GM19452 (cell line): Measurements from ENCODE around the gene MEGF8.
"Not testable (repeated sequence)": the region's sequence is repeated elsewhere in the genome, so short reads cannot be mapped to it uniquely, and the experiment has no call there.

Experiments used
- ATAC-seq: cut with Tn5 transposase; IDR thresholded peaks from one replicate; pipeline ENCODE4 v1.9.1; 2021; ENCODE audit not compliant: unreplicated experiment

MEGF8 gene

GRCh38 chr19:42328854-42329253 is 3.4 kb downstream of the MEGF8 start:
- no peak for ATAC-seq

GRCh38 chr19:42330241-42330711 is 4.8 kb downstream of the MEGF8 start:
- ATAC-seq = no peak

- ATAC-seq = not testable (repeated sequence)
These were observed 5.9 kb downstream of the MEGF8 start for GRCh38 chr19:42331333-42331732.

GRCh38 chr19:42332059-42332458 is 6.6 kb downstream of the MEGF8 start:
- ATAC-seq = no peak

GRCh38 chr19:42333018-42333417 is 7.6 kb downstream of the MEGF8 start:
- ATAC-seq = no peak

GRCh38 chr19:42333975-42334696 is 8.7 kb downstream of the MEGF8 start:
- ATAC-seq = no peak

GRCh38 chr19:42334697-42335373 is 9.4 kb downstream of the MEGF8 start:
- ATAC-seq = no peak

- ATAC-seq = no peak
These were observed 10.0 kb downstream of the MEGF8 start for GRCh38 chr19:42335374-42335936.

GRCh38 chr19:42335971-42336370 is 10.5 kb downstream of the MEGF8 start:
- no peak for ATAC-seq

- ATAC-seq = not testable (repeated sequence)
These were observed 13.9 kb downstream of the MEGF8 start for GRCh38 chr19:42339126-42339860.

GRCh38 chr19:42339922-42340321 is 14.5 kb downstream of the MEGF8 start:
- not testable (repeated sequence) for ATAC-seq

- ATAC-seq = no peak
These were observed 18.1 kb downstream of the MEGF8 start for GRCh38 chr19:42343344-42344110.

GRCh38 chr19:42344336-42344893 is 19.0 kb downstream of the MEGF8 start:
- no peak for ATAC-seq

- no peak for ATAC-seq
These were observed 19.9 kb downstream of the MEGF8 start for GRCh38 chr19:42345191-42345812.

GRCh38 chr19:42348211-42348610 is 22.8 kb downstream of the MEGF8 start:
- ATAC-seq = no peak

- ATAC-seq = no peak
These were observed 24.1 kb downstream of the MEGF8 start for GRCh38 chr19:42349378-42350107.

GRCh38 chr19:42350417-42350816 is 25.0 kb downstream of the MEGF8 start:
- ATAC-seq = no peak

GRCh38 chr19:42351079-42351735 is 25.8 kb downstream of the MEGF8 start:
- ATAC-seq = no peak
